Right lobe of liver (tissue), 4 donors: Measurements from ENCODE around the gene SYNGR2.
"Not testable (repeated sequence)": the region's sequence is repeated elsewhere in the genome, so short reads cannot be mapped to it uniquely, and the experiment has no call there.

ENCODE experiments used
- CTCF ChIP-seq, 4 donors: fragments of 200-600 bp in 3 of 4; fragments of 450-650 bp in 1 of 4; IDR thresholded peaks; one replicate each; pipeline versions ENCODE4 v1.5.1 to v1.8.0; 2016 to 2022; ENCODE audit warnings: antibody characterized with exemption in 4 of 4, mild to moderate bottlenecking in 2 of 4
- POLR2A ChIP-seq: fragments of 450-650 bp; IDR thresholded peaks from one replicate; pipeline ENCODE4 v1.6.1; 2017; ENCODE audit warnings: antibody characterized with exemption, mild to moderate bottlenecking
- donor health status: DM: no; HTN: no; CAD: no.
- donor health status: DM: no; HTN: no; CAD: no.
- donor health status: DM: no; HTN: yes; CAD: no.

DNA sequence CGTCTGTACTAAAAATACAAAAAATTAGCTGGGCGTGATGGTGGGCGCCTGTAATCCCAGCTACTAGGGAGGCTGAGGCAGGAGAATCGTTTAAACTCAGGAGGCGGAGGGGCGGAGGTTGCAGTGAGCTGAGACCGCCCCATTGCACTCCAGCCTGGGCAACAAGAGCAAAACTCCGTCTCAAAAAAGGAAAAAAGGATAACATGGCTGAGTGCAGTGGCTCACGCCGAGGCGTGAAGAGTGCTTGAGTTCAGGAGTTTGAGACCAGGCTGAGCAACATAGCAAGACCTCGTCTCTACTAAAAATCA, 28.6 kb upstream of the SYNGR2 start:
- not testable (repeated sequence) for TF ChIP-seq POLR2A; CTCF (IDR thresholded peaks at IDR 0.05)
